Endothelial cell of umbilical vein (primary cell): Measurements from ENCODE around the gene OPRM1. TPM values are rescaled to one million over a fixed set of nuclear protein-coding genes. Genes with fewer than 3 reads are reported as not detected.

Source experiments
- BruUV-seq: library from RNA; stranded (reverse); fragments of 400-500 nt; replicated peaks from 2 replicates; lab custom pipeline; 2021; lab: Mats Ljungman, UMichigan
- CTCF ChIA-PET: fragments of 300-600, 350-600 bp; sonication (Branson Sonifier 250); formaldehyde crosslinking; loops from one replicate; lab custom pipeline; 2021; ENCODE audit warnings: antibody characterized with exemption, inconsistent platforms; lab: Charles Lee
- POLR2A ChIA-PET: fragments of 300-600, 350-600 bp; sonication (Branson Sonifier 250); formaldehyde crosslinking; loops from one replicate; lab custom pipeline; 2021; ENCODE audit warnings: antibody characterized with exemption, inconsistent platforms; lab: Charles Lee
- DNase-seq: peaks from one replicate; pipeline ENCODE4 v3.0.0-alpha.2; 2011; ENCODE audit warnings: low read depth, low spot score
- FAIRE-seq: peaks from 2 replicates; lab custom pipeline; 2011; peaks lifted over from hg19 to GRCh38; lab: Jason Lieb, UNC
- H2AFZ ChIP-seq: 2 replicates; pipeline ENCODE4 v1.6.0; 2012; ENCODE audit warnings: low read depth, low read length, control low read depth, inconsistent platforms
- H3K27ac ChIP-seq: 2 replicates; pipeline ENCODE4 v1.5.1; 2011; ENCODE audit warnings: low read depth, mild to moderate bottlenecking, control low read depth, low read length, moderate library complexity; ENCODE audit not compliant: insufficient read depth
- H3K27me3 ChIP-seq, 2 experiments: 2 replicates each; pipeline versions ENCODE4 v1.6.0 to v1.6.1; 2011; ENCODE audit warnings: low read length in 2 of 2, mixed read lengths in 1 of 2; ENCODE audit not compliant: control insufficient read depth in 2 of 2, insufficient read depth in 2 of 2
- H3K36me3 ChIP-seq, 2 experiments: 2 replicates in 1 of 2; 3 replicates in 1 of 2; pipeline ENCODE4 v1.5.1; 2011; ENCODE audit warnings: low read length in 2 of 2, mild to moderate bottlenecking in 1 of 2, moderate library complexity in 1 of 2; ENCODE audit not compliant: control insufficient read depth in 2 of 2, insufficient read depth in 2 of 2; ENCODE audit errors: extremely low read depth in 1 of 2
- H3K4me1 ChIP-seq: 3 replicates; pipeline ENCODE4 v1.5.1; 2011; ENCODE audit warnings: mild to moderate bottlenecking, low read length; ENCODE audit not compliant: control insufficient read depth, insufficient read depth; ENCODE audit errors: extremely low read depth
- H3K4me2 ChIP-seq: 2 replicates; pipeline ENCODE4 v1.6.1; 2011; ENCODE audit warnings: low read length, control low read depth, mixed read lengths; ENCODE audit not compliant: insufficient read depth
- H3K4me3 ChIP-seq, 3 experiments: fragments of 200-600 bp in 1 of 3; sonication (generic), shearing (Covaris generic) in 1 of 3; replicated peaks in 1 of 3; 2 replicates each; pipeline ENCODE4 v1.5.1; 2011 to 2016; ENCODE audit warnings: control low read depth in 3 of 3, low read length in 3 of 3, mild to moderate bottlenecking in 2 of 3, inconsistent platforms in 1 of 3, low read depth in 1 of 3, moderate library complexity in 1 of 3; ENCODE audit not compliant: insufficient read depth in 1 of 3
- H3K79me2 ChIP-seq: 2 replicates; pipeline ENCODE4 v1.6.0; 2012; ENCODE audit warnings: low read length, inconsistent platforms; ENCODE audit not compliant: control insufficient read depth, insufficient read depth
- H3K9ac ChIP-seq: replicated peaks from 2 replicates; pipeline ENCODE3; 2011; ENCODE audit warnings: low read length, control low read depth; ENCODE audit not compliant: insufficient read depth; ENCODE audit errors: extremely low read depth
- H3K9me1 ChIP-seq: replicated peaks from 3 replicates; pipeline ENCODE4 v1.6.0; 2011; ENCODE audit warnings: mild to moderate bottlenecking, low read length; ENCODE audit not compliant: control insufficient read depth, insufficient read depth; ENCODE audit errors: extremely low read depth
- H3K9me3 ChIP-seq: replicated peaks from 2 replicates; pipeline ENCODE4 v1.5.1; 2012; ENCODE audit warnings: low read length, inconsistent platforms; ENCODE audit not compliant: control insufficient read depth, insufficient read depth
- H4K20me1 ChIP-seq: replicated peaks from 2 replicates; pipeline ENCODE3; 2011; ENCODE audit warnings: mild to moderate bottlenecking, low read length; ENCODE audit not compliant: control insufficient read depth, insufficient read depth; ENCODE audit errors: extremely low read depth
- EZH2 ChIP-seq: IDR thresholded peaks from 2 replicates; pipeline ENCODE4 v1.6.1; 2012; ENCODE audit warnings: borderline replicate concordance, low read depth, mild to moderate bottlenecking, moderate library complexity, low read length, inconsistent platforms; ENCODE audit not compliant: severe bottlenecking
- FOS ChIP-seq: IDR thresholded peaks from 2 replicates; pipeline ENCODE4 v1.6.1; 2011; ENCODE audit warnings: mild to moderate bottlenecking, low read length, moderate library complexity, borderline replicate concordance; ENCODE audit not compliant: insufficient read depth
- GATA2 ChIP-seq: IDR thresholded peaks from 2 replicates; pipeline ENCODE4 v1.7.0; 2011; ENCODE audit warnings: low read depth, mild to moderate bottlenecking, moderate library complexity, mixed read lengths, low read length; ENCODE audit not compliant: insufficient read length, insufficient read depth
- JUN ChIP-seq: IDR thresholded peaks from 2 replicates; pipeline ENCODE4 v1.6.1; 2011; ENCODE audit warnings: borderline replicate concordance, low read depth; ENCODE audit not compliant: insufficient read length, insufficient read depth
- MYC ChIP-seq: IDR thresholded peaks from one replicate; pipeline ENCODE4 v1.6.1; 2011; ENCODE audit warnings: mild to moderate bottlenecking, low read depth, low read length
- POLR2A ChIP-seq: IDR thresholded peaks from 2 replicates; pipeline ENCODE4 v1.6.1; 2012; ENCODE audit warnings: low read depth, mild to moderate bottlenecking, control low read depth, low read length
- POLR2AphosphoS5 ChIP-seq: IDR thresholded peaks from 2 replicates; pipeline ENCODE4 v1.6.1; 2012; ENCODE audit warnings: low read depth, mild to moderate bottlenecking, control low read depth, low read length, moderate library complexity; ENCODE audit not compliant: insufficient read depth
- dilution Hi-C: fragments of 300-500 bp; cut with MboI; formaldehyde crosslinking; loops from one replicate; pipeline ENCODE4 v1.15.0; 2019; ENCODE audit warnings: low sequenced_read_pairs; ENCODE audit not compliant: extremely low pct_ligation_motif_present
- intact Hi-C: fragments of 100-400 bp; cut with micrococcal nuclease; formaldehyde crosslinking; loops from one replicate; pipeline ENCODE4 v1.10.0; 2022
- polyA plus RNA-seq, 4 experiments: library from polyadenylated mRNA; depleted of rRNA in 3 of 4; stranded (reverse) in 3 of 4; unstranded in 1 of 4; fragments of >200 nt; gene quantifications; 2 replicates each; pipeline versions ENCODE4 v1.2.1 to v1.2.3, GENCODE V29; 2011 to 2012; ENCODE audit warnings: missing spikeins in 1 of 4
- total RNA-seq: library from RNA; stranded (reverse); gene quantifications from 2 replicates; pipeline ENCODE4 v1.2.3, GENCODE V29; 2021
- TF ChIP-seq, protein P1 (sequence below): IDR thresholded peaks from 2 replicates; pipeline ENCODE4 v1.6.1; 2011; ENCODE audit not compliant: insufficient read depth, insufficient read length
- TF ChIP-seq, protein P2 (sequence below), 2 donors: IDR thresholded peaks; 1 replicate in 1 of 2; 2 replicates in 1 of 2; pipeline ENCODE4 v1.5.1; 2011; ENCODE audit warnings: low read length in 2 of 2, mild to moderate bottlenecking in 2 of 2, moderate library complexity in 2 of 2, control low read depth in 1 of 2, inconsistent platforms in 1 of 2, low read depth in 1 of 2; ENCODE audit not compliant: insufficient read depth in 1 of 2; ENCODE audit errors: extremely low read depth in 1 of 2

The OPRM1 gene
- total and polyA plus RNA-seq, 2 donors (not counting 3 experiments of a cell fraction or from before 2014, with no cell fraction given), result not detected

DNA sequence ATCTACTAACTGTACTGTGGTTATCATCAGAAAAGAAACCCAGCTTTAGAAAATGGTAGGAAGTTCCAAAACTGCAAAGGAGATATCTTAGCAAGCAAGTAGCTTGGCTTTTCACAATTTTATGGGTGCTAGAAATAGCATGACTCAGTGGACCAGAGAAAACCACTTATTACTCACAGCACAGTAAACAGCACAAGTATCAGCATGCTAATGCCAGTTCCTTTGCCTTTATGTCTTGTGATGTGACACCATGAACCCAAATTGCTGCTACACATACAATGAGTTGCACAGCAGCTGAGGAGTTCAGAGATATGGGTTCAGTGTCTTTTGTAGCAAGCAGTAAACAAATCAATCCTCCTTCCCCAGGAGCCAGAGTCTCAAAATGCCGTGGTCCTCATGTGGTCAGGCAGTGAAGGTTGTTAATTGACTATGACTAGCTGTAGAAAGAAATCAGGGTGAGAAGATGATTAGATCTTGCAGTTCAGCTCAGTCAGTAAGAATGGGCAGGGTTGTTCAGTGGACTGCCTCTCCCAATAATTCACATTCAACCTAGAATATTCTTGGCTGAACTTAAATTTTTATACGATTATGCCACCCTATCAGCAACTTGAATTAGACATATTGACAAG, 73.3 kb downstream of the OPRM1 start:
- Histone ChIP-seq H4K20me1 (no peaks in the 10 kb centered on the region), H3K4me2 (no peak overlapping the region), H3K36me3 (no peaks in the 10 kb centered on the region), H3K9ac (no peak overlapping the region), H2AFZ (no peak overlapping the region), H3K4me3 (no peak overlapping the region), H3K9me1 (no peaks in the 10 kb centered on the region), H3K79me2 (no peaks in the 10 kb centered on the region), H3K27ac (no peak overlapping the region), H3K9me3 (no peaks in the 10 kb centered on the region), H3K4me1 (no peaks in the 10 kb centered on the region), H3K27me3 (no peaks in the 10 kb centered on the region)
- no TSS peak for BruUV-seq
- ChIA-PET POLR2A (no interaction called here), CTCF (no interaction called here)
- dilution Hi-C loops (no loop called here), intact Hi-C loops (no loop called here)
- FAIRE-seq (no peak), DNase-seq (no peak)
- TF ChIP-seq EZH2, result no peak
- TF ChIP-seq POLR2A, result no peak
- no peak for TF ChIP-seq MYC
- TF ChIP-seq JUN, result no peak
- TF ChIP-seq GATA2, result no peak
- TF ChIP-seq FOS, result no peak
- TF ChIP-seq, protein P1, sequence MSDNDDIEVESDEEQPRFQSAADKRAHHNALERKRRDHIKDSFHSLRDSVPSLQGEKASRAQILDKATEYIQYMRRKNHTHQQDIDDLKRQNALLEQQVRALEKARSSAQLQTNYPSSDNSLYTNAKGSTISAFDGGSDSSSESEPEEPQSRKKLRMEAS, result no peak
- TF ChIP-seq POLR2AphosphoS5, result no peak
- TF ChIP-seq, protein P2, sequence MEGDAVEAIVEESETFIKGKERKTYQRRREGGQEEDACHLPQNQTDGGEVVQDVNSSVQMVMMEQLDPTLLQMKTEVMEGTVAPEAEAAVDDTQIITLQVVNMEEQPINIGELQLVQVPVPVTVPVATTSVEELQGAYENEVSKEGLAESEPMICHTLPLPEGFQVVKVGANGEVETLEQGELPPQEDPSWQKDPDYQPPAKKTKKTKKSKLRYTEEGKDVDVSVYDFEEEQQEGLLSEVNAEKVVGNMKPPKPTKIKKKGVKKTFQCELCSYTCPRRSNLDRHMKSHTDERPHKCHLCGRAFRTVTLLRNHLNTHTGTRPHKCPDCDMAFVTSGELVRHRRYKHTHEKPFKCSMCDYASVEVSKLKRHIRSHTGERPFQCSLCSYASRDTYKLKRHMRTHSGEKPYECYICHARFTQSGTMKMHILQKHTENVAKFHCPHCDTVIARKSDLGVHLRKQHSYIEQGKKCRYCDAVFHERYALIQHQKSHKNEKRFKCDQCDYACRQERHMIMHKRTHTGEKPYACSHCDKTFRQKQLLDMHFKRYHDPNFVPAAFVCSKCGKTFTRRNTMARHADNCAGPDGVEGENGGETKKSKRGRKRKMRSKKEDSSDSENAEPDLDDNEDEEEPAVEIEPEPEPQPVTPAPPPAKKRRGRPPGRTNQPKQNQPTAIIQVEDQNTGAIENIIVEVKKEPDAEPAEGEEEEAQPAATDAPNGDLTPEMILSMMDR (IDR thresholded peaks at IDR 0.05; ENCODE audit: extremely low read depth in 1 of 2, insufficient read depth in 1 of 2, low read depth in 1 of 2, low read length in 2 of 2), result no peak
